HepG2 (cell line): Measurements from ENCODE around the gene MPC1. TPM values are rescaled to one million over a fixed set of nuclear protein-coding genes. Genes with fewer than 3 reads are reported as not detected.

Experiments used
- CEBPG ChIP-seq: IDR thresholded peaks from 2 replicates; pipeline ENCODE4 v1.6.1; 2016
- KDM4B ChIP-seq: sonication (generic); formaldehyde crosslinking; IDR thresholded peaks from 2 replicates; pipeline ENCODE4 v1.4.0; 2020; ENCODE audit warnings: missing genetic modification reagents
- KDM6A ChIP-seq: IDR thresholded peaks from 2 replicates; pipeline ENCODE4 v1.6.1; 2016; ENCODE audit warnings: low read depth
- MIXL1 ChIP-seq: IDR thresholded peaks from 2 replicates; pipeline ENCODE4 v1.6.1; 2016
- MXD4 ChIP-seq: IDR thresholded peaks from 2 replicates; pipeline ENCODE4 v1.6.1; 2016; ENCODE audit warnings: mild to moderate bottlenecking, missing biosample characterization, missing genetic modification reagents
- RFXAP ChIP-seq: sonication (generic); formaldehyde crosslinking; IDR thresholded peaks from 2 replicates; pipeline ENCODE4 v1.4.0; 2020; ENCODE audit warnings: missing genetic modification reagents, borderline replicate concordance
- ZNF225 ChIP-seq: sonication (generic); formaldehyde crosslinking; IDR thresholded peaks from 2 replicates; pipeline ENCODE4 v1.4.0; 2020; ENCODE audit warnings: mild to moderate bottlenecking, missing genetic modification reagents
- ZNF337 ChIP-seq: sonication (generic); formaldehyde crosslinking; IDR thresholded peaks from 2 replicates; pipeline ENCODE4 v1.5.1; 2020; ENCODE audit warnings: missing genetic modification reagents, low read depth, mild to moderate bottlenecking, borderline replicate concordance
- ZNF564 ChIP-seq: sonication (generic); formaldehyde crosslinking; IDR thresholded peaks from 2 replicates; pipeline ENCODE4 v1.8.1; 2023; ENCODE audit warnings: mild to moderate bottlenecking, missing genetic modification reagents
- ZNF616 ChIP-seq: sonication (generic); formaldehyde crosslinking; IDR thresholded peaks from 2 replicates; pipeline ENCODE4 v1.5.0; 2020; ENCODE audit warnings: low read depth, mild to moderate bottlenecking, missing genetic modification reagents
- ZNF75D ChIP-seq: sonication (generic); formaldehyde crosslinking; IDR thresholded peaks from 2 replicates; pipeline ENCODE4 v1.8.1; 2023; ENCODE audit warnings: missing genetic modification reagents, mild to moderate bottlenecking, borderline replicate concordance
- ZNF768 ChIP-seq: sonication (generic); formaldehyde crosslinking; IDR thresholded peaks from 2 replicates; pipeline ENCODE4 v1.4.0; 2020; ENCODE audit warnings: missing genetic modification reagents
- ZNF777 ChIP-seq: sonication (generic); formaldehyde crosslinking; IDR thresholded peaks from 2 replicates; pipeline ENCODE4 v1.4.0; 2020; ENCODE audit warnings: missing genetic modification reagents
- ZNF83 ChIP-seq: sonication (generic); formaldehyde crosslinking; IDR thresholded peaks from 2 replicates; pipeline ENCODE4 v1.4.0; 2020; ENCODE audit warnings: missing genetic modification reagents, mild to moderate bottlenecking, borderline replicate concordance
- ZNF879 ChIP-seq: sonication (generic); formaldehyde crosslinking; IDR thresholded peaks from 2 replicates; pipeline ENCODE4 v1.8.1; 2023; ENCODE audit warnings: missing genetic modification reagents
- polyA plus RNA-seq, 8 experiments: library from polyadenylated mRNA; depleted of rRNA in 3 of 8; stranded (reverse) in 7 of 8; unstranded in 1 of 8; fragments of >200 nt; fragmentation: Illumina TruSeq in 4 of 8; extraction: Trizol in 4 of 8; gene quantifications; 2 replicates each; pipeline versions ENCODE4 v1.2.1 to v1.2.3, GENCODE V29; 2011 to 2016; ENCODE audit warnings: low read depth in 4 of 8, missing spikeins in 1 of 8, mixed read lengths in 1 of 8; ENCODE audit not compliant: insufficient read depth in 1 of 8
- total RNA-seq, 5 experiments: library from RNA; depleted of rRNA; stranded (reverse); fragments of >200 nt; fragmentation: Illumina TruSeq; extraction: Trizol; gene quantifications; 2 replicates each; pipeline ENCODE4 v1.2.3, GENCODE V29; 2016; ENCODE audit warnings: low read depth in 1 of 5
- TF ChIP-seq, protein P1 (sequence below): sonication (generic); formaldehyde crosslinking; conservative IDR thresholded peaks from 2 replicates; pipeline ENCODE4 v1.5.0; 2020; ENCODE audit warnings: missing genetic modification reagents

MPC1 gene
- total and polyA plus RNA-seq, 2 of the 13 experiments (the other 11 are each of a cell fraction or from before 2014, with no cell fraction given) = 189 to 214 TPM

DNA sequence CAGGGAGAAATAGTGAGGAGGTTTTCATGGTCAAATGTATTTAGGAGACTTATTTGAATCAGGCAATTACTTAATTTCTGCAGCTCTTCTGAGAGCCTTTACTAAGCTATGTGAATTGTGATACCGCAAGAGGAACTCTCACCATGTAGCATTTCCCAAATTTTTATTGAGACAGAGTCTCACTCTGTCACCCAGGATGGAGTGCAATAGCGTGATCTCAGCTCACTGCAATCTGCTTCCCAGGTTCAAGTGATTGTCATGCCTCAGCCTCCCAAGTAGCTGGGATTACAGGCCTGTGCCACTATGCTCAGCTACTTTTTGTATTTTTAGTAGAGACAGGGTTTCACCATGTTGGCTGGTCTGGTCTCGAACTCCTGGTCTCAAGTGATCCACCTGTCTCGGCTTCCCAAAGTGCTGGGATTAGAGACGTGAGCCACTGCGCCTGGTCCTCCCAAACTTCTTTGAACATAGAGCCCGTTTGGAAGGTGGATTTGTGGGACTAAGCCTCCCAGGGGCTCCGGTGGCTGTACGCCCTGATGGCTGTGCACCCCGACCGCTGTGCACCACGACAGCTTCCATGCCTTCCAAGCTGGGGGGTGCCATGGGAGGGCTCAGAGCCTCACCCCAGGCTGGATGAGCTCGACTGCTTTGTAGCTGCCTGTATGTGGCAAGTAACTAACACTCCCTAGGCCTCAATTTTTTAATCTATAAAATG lies 5.7 kb upstream of the MPC1 start (continued):
- TF ChIP-seq, protein P1, sequence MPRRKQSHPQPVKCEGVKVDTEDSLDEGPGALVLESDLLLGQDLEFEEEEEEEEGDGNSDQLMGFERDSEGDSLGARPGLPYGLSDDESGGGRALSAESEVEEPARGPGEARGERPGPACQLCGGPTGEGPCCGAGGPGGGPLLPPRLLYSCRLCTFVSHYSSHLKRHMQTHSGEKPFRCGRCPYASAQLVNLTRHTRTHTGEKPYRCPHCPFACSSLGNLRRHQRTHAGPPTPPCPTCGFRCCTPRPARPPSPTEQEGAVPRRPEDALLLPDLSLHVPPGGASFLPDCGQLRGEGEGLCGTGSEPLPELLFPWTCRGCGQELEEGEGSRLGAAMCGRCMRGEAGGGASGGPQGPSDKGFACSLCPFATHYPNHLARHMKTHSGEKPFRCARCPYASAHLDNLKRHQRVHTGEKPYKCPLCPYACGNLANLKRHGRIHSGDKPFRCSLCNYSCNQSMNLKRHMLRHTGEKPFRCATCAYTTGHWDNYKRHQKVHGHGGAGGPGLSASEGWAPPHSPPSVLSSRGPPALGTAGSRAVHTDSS (CRISPR knock-in tag) = no peak
- TF ChIP-seq ZNF83 (no peak), ZNF75D (CRISPR knock-in tag) (no peak), ZNF616 (CRISPR knock-in tag) (peak; percentile 17; the same call in 1 of the 2 replicates), ZNF777 (CRISPR knock-in tag) (no peak), ZNF564 (CRISPR knock-in tag) (peak; percentile 2; the same call in 1 of the 2 replicates), RFXAP (CRISPR knock-in tag) (0 out of 2 replicates have a peak, but pooled peaks have one; percentile 9), ZNF225 (peak; percentile 33; the same call in 1 of the 2 replicates), CEBPG (CRISPR knock-in tag) (no peak), KDM4B (CRISPR knock-in tag) (no peak), ZNF879 (0 out of 2 replicates have a peak, but pooled peaks have one; percentile 30), MIXL1 (no peak), ZNF768 (CRISPR knock-in tag) (peak; percentile 56; the same call in 1 of the 2 replicates), ZNF337 (CRISPR knock-in tag) (peak; percentile 83; the same call in 1 of the 2 replicates), KDM6A (no peak), MXD4 (CRISPR knock-in tag) (0 out of 2 replicates have a peak, but pooled peaks have one; percentile 38)
